NK-92 treated with Interleukin-12 subunit alpha and Interleukin-12 subunit beta, amount 100 ng/mL, for 24 hours (cell line): ENCODE results near the gene PLCXD1.
"Not testable (repeated sequence)": the region's sequence is repeated elsewhere in the genome, so short reads cannot be mapped to it uniquely, and the experiment has no call there.

ENCODE experiments used
- DNase-seq: peaks from one replicate; lab custom pipeline; 2025; lab: John Stamatoyannopoulos, UW

Gene PLCXD1

DNA sequence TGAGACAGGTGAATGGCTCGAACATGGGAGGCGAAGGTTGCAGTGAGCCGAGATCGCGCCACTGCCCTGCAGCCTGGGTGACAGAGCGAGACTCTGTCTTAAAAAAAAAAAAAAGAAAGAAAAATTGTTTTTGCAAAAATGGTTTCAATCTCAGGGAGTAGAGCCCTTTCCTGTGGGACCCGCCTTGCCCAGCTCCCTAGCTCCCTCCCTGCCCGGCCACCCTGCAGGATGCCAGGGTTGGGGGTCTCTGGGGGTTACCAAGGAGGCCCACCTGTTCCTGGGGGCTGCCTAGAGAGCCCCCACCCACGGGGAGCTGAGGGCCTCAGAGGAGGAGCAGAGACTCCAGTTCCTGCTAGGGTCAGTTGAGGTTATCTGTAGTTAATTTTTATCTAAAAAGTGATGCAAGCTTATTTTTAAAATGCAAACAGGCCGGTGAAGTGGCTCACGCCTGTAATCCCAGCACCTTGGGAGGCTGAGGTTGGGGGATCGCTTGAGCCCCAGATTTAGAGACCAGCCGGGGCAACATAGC lies 18.7 kb upstream of the PLCXD1 start:
- DNase-seq: no peak

DNA sequence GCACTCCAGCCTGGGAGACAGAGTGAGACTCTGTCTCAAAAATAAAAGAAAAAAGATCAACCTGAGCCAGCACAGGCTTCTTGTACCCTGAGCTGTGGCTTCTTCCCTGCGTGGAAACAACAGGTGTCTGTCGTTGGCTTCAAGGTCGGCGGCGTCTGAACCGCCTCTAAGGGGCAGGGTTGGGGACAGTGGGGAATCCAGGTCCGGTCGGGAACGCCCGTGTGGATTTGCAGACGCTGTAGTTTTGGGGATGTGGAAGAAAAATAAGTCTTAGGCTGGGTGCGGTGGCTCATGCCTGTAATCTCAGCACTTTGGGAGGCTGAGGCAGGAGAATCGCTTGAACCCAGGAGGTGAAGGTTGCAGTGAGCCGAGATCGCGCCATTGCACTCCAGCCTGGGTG lies 17.2 kb upstream of the PLCXD1 start:
- not testable (repeated sequence) for DNase-seq

DNA sequence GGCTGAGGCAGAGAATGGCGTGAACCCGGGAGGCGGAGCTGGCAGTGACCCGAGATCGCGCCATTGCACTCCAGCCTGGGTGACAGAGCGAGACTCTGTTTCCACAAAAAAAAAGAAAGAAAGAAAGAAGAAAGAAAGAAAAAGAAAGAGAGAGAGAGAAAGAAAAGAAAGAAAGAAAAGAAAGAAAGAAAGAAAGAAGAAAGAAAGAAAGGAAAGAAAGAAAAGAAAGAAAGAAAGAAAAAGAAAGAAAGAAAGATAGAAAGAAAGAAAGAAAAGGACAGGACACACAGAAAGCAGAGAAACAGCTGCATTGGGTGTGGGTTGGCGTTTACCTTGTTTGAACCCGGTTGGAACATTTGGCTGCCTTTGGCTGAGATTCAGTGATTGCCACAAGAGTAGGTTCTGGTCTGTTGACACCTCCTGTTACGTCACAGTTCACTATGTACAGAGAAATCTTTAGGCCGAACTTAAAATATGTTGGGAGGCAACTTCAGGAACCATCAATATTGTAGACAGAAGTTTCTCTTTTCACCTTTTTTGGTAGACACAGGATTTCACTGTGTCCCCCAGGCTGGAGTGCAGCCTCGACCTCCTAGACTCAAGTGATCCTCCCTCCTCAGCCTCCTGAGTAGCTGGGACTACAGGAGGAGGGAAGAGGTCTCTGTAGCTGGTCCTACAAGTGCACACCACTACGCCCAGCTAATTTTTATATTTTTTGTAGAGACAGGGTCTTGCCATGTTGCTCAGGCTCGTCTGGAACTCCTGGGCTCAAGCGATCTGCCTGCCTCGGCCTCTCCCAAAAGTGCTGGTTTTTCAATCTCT lies 16.3 kb upstream of the PLCXD1 start:
- no peak for DNase-seq

DNA sequence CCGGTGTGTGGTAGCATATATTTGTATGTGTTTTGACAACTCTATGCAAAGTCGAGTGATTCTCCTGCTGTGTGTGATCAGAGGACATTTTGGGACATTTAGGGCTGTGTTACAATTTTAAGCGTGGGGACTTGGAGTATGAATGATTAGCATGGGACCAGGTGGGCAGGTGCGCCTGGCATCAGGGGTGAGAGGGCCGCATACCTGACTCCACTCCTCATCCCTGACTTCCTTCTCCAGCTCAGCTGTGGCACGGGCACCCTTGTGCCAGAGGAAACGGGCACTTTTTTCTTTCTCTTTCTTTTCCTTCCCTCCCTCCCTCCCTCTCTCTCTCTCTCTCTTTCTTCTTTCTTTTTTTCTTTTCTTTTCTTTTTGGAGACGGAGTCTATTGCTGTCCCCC lies 15.7 kb upstream of the PLCXD1 start:
- no peak for DNase-seq

DNA sequence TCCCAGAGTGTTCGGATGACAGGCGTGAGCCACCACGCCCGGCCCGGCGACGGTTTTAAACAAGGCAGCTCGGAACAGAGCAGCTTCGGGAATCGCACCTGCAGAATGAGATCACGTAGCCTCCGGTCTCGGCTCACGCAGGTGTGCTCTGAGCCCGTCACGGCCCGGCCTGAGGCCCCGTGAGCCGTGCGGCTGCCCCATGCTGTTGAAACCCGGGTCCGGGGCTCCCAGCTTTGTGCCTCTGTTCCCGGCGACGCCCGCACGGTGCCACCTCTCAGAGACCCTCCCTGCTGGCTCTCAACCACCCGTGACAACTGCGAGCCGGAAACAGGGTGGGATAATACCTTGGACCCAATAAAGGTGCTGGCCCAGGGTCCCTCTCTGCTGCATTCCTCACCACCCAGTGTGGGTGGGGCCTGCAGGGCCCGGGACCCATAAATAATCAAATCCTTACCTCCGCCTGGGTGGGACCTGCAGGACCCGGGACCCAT lies 13.4 kb upstream of the PLCXD1 start:
- DNase-seq: no peak

DNA sequence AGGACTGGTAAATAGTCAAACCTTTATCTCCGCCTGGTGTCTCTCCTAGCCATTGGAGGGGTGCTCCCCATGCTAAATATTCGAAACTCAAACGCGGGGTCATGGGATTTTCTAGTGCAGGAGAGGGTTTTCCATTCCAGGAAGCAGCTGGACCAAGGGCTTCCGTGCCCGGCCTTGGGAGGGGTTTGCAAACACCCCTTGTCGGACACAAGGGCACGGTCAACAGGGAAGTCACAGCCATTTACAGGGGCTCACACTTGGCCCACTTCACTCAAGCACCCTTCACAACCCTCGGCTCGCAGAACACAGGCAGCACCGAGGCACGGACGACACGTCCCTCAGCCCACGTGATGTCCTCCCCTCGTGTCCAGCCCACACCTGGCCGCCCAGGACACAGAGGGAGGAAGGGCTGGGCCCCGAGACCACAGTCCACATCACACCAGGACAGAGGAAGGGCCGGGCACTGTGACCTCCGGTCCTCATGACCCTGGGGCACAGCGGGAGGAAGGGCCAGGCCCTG lies 10.3 kb upstream of the PLCXD1 start:
- no peak for DNase-seq

DNA sequence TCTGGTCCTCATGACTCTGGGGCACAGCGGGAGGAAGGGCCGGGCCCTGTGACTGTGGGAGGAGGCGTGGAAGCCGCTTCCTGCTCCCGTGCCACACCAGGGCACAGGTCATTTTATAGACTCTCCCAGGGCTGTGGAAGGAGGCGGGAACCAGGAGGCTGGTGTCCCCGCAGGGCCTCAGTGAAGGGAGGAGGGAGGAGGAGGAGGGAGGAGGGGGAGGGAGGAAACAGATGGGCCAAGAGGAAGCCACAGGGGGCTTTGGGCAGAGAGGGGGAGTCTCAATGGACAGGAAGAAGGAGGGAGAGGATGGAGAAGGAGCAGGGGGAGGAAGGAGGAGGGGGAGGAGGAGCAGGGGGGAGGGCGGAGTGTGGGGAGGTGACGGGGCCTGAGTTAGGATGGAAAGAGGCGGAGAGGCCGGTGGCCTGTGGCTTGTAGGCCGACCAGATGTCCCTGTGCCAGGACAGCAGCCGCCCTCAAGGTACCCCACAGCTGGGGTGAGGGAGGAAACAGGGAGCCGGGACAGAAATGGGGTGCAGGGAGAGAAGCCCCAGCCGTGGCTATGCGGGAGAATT lies 6.2 kb upstream of the PLCXD1 start:
- DNase-seq: no peak

DNA sequence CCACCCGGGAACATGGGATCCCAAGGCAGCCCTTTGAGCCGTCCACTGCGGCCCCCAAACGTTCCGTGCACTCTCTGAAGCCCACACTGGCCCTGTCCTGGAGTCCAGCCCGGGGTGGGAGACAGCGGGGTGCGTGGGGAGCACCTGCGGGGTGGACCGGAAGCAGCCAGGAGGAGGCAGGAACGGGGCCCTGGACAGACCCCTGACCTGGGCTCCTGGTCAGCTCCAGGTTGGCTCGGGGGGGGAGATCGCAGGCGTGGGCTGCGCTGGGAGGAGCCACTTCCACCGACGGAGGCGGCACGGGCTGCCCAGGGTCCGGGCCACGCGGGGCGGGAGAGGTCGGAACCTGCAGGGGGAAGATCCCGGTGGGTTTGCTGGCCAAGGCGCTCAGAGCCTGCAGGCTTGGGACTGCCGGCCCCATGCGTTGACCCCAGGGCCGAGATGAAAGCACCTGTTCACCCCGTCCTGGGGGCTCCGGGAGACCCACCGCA lies 5.7 kb upstream of the PLCXD1 start:
- no peak for DNase-seq

DNA sequence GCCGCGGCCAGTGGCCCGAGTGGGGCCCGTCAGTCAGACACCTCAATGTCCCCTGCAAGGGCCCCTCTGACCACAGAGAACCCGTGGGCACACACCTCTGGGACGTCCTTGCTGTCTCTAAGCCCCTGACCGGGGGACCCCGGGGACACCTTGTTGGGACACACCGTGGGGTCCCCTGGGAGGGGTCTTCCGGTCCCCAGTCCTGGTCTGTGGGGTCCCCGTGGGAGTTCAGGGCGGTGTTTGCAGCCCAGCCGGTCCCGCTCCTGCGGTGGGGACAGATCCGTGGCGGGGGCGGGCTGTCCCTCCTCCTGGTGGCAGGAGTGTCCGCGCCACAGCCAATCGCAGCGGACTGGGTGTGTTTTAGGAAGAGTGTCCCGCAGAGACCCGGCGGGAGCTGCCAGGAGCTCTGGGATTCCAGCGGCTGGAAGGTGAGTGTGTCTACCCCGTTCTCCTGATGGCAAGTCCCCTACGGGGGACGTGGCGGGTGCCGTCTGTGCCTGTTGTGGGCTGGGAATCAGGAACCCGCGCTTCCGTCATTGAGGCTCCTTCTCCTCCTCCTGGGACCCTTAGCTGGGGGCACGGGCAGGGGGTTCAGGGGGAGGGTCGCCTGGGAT lies 5.1 kb upstream of the PLCXD1 start:
- DNase-seq: no peak

DNA sequence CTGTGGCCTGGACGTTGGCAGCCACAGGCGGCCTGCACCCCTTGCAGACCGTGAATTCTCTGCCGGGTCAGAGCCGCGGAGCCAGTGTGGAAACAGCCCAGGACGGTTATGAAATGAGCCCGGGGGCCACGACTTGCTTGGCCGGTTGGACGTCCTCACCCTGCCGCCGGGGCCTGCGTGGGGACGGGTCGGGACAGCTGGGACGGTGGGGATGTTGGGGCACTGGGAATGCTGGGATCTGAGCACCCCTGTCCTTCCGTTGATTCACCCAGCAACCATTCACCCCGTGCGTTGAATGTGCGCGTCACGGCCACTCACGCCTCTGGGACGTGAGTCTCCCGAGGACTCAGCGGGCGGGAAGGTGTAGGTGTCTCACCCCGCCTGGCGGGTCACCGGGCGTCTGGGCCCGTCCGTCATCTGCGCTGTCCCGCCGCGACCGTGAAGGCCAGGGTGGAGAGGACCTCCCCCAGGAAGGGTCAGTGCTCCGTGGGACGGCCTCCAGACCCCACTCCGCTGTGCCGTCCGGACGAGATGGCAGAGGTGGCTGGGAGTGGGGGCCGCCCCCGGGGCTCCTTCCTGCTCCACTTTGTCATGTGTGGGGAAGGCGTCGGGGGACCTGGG lies 4.5 kb upstream of the PLCXD1 start:
- DNase-seq: no peak

DNA sequence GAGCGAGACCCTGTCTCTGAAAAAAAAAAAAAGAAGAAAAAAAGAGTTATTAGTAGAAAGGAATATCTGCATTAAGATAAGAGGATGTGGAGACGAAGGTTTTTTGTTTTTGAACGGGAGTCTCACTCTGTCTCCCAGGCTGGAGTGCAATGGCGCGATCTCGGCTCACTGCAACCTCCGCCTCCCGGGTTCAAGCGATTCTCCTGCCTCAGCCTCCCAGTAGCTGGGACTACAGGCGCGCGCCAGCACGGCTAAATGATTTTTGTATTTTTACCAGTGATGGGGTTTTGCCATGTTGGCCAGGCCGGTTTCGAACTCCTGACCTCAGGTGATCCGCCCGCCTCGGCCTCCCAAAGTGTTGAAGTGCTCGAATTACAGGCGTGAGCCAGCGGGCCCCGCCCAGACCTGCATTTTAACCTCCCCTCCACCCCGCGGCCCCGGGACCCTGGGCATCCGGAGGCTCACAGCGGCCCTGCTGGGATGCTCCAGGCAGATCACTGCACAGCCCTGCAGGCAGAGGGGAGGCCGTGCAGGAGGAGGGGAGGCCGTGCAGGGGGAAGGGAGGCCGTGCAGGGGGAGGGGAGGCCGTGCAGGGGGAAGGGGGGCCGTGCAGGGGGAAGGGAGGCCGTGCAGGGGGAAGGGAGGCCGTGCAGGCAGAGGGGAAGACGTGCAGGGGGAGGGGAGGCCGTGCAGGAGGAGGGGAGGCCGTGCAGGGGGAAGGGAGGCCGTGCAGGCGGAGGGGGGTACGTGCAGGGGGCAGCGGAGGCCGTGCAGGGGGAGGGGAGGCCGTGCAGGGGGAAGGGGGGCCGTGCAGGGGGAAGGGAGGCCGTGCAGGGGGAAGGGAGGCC lies 1.2 kb upstream of the PLCXD1 start:
- DNase-seq: not testable (repeated sequence)

DNA sequence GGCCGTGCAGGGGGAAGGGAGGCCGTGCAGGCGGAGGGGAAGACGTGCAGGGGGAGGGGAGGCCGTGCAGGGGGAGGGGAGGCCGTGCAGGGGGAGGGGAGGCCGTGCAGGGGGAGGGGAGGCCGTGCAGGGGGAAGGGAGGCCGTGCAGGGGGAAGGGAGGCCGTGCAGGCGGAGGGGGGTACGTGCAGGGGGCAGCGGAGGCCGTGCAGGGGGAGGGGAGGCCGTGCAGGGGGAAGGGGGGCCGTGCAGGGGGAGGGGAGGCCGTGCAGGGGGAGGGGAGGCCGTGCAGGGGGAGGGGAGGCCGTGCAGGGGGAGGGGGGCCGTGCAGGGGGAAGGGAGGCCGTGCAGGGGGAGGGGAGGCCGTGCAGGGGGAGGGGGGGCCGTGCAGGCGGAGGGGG lies 459 bp upstream of the PLCXD1 start:
- not testable (repeated sequence) for DNase-seq

DNA sequence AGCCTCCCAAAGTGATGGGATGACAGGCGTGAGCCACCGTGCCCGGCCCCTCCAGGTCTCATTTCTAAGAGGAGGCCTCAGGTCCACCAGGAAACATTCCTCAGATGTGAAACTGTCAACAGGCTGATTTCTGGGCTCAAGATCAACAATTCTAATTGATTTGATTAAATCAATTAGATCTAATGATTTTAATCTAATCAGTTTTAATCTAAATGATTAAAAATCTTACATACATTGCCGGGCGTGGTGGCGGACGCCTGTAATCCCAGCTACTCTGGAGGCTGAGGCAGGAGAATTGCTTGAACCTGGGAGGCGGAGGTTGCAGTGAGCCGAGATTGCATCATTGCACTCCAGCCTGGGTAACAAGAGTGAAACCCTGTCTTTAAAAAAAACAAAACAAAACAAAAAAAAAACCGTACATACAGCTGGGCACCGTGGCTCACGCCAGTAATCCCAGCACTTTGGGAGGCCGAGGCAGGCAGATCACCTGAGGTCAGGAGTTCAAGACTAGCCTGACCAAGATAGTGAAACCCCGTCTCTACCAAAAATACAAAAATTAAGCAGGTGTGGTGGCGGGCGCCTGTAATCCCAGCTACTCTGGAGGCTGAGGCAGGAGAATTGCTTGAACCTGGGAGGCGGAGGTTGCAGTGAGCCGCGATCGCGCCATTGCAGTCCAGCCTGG lies 960 bp downstream of the PLCXD1 start:
- not testable (repeated sequence) for DNase-seq

DNA sequence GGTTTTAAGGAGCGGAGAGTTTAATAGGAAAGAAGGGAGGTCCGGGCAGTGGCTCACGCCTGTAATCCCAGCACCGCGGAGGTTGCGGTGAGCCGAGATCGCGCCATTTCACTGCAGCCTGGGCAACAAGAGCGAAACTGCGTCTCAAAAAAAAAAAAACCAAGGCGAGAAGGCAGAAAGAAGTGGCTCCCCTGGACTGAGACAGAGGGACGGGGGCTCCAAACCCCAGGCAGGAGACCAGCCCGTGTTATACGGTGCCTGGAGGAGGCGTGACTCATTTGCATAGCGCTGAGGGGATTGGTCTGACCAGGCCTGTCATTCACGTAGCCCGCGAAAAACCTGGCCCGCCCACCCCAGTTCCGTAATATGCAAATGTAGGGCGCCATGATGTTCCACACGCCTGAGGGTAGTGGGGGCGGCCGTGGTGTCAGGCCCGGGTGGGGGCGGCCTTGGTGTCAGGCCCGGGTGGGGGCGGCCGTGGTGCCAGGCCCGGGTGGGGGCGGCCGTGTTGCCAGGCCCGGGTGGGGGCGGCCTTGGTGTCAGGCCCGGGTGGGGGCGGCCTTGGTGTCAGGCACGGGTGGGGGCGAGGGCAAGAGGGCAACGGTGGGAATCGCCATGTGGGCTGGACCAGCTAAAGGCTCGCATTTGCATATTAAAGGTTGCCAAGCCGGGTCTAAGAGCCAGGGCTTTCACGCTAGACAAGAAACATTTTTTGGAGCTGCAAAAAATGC lies 2.1 kb downstream of the PLCXD1 start:
- no peak for DNase-seq

DNA sequence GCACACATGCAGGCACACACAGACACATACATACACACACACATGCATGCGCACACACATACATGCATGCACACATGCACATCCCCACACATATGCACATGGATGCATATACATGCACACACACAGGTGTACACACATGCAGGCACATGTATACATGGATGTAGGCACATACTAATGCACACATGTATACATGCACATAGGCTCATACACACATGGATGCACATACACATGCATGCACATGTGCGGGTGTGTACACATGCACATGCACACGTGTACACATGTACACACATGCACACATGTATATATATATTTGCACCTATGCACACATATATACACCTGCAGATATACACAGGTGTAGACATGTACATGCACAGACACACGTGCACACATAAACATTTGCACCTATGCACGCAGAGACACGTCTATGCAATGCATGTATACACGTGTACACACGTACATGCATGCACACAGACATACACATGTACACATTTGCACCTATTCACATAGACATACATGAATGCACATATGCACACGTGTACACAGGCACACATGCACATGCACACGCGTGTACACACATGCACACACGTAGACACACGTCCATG lies 4.0 kb downstream of the PLCXD1 start:
- no peak for DNase-seq

DNA sequence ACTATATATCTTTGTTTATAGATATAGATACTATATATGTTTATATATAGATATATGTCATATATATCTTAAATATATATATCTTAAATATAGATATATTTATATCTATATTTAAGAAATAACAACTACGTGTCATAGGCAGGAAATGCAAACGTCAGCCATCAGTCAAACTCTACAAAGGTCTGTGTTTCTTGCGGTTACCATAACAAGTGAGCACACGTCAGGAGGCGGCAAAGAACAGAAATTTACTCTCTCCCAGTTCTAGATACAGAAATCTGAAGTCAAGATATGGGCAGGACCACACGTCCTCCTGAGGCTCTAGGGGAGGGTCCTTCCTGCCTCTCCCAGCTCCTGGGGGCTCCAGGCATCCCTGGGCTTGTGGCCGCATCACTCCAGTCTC lies 6.5 kb downstream of the PLCXD1 start:
- DNase-seq: no peak

DNA sequence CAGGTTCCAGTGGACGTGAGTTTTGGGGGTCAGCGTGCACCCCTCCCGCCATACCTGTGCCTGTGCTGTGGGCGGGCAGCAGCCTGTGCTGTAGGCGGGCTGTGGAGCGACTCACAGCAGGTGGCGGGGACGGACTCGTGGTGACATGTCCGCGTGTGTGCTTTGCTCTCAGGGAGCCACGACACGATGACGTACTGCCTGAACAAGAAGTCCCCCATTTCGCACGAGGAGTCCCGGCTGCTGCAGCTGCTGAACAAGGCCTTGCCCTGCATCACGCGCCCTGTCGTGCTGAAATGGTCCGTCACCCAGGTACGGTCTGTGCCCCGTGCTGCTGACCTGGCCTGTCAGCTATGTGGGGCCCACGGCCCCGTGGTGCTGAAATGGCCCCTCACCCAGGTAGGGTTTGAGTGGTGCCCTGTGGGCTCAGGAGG lies 7.4 kb downstream of the PLCXD1 start:
- no peak for DNase-seq

DNA sequence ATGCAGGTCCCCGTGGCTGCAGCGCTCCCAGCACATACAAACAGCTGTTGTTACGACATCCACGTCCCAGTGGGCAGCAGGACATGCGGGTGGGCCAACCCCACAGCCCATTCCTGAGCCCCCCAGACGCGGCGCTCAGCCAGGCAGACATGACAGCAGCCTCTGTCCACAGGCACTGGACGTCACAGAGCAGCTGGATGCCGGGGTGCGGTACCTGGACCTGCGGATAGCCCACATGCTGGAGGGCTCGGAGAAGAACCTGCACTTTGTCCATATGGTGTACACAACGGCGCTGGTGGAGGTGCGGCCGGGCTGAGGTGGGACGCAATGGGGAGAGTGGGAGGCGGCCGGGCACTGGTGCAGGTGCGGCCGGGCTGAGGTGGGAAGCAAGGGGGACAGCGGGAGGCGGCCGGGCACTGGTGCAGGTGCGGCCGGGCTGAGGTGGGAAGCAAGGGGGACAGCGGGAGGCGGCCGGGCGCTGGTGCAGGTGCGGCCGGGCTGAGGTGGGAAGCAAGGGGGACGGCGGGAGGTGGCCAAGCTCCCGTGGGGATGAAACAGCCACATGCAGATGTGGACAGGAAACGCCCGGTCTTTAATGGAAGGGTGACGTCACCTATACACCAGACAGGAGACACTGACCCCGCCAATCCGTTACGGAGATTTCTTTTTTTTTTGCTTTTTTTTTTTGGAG lies 9.4 kb downstream of the PLCXD1 start:
- no peak for DNase-seq

DNA sequence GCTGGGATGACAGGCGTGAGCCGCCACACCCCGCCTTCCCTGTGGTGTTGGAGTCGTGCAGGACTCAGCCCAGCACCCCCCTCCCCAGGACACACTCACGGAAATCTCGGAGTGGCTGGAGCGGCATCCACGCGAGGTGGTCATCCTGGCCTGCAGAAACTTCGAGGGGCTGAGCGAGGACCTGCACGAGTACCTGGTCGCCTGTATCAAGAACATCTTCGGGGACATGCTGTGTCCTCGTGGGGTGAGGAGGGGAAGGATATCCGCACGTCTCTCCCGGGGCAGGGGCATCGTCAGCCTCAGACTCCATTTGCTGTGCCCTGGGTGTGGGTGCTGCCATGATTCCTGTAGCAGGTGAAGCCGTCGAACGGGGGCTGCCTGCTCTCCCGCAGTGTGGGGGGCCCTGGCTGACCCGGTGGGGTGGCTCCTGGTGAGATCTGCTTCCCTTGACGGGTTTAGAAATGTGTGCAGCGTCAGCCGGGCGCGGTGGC lies 10.3 kb downstream of the PLCXD1 start:
- no peak for DNase-seq
